HUDEP-2 (cell line): ENCODE measurements around the gene RBM18.
A peak's percentile ranks its signal among the peaks of the same experiment; 100 is the strongest.

Experiments
- DNase-seq, 76 experiments: peaks; one replicate each; lab custom pipeline; 2025; ENCODE audit not compliant: unreplicated experiment in 76 of 76; lab: John Stamatoyannopoulos, UW

Gene RBM18

GRCh38 chr9:122264360-122265148 lies at the start of gene RBM18, which contains the start of gene MRRF:
Gene RBM18 (minus strand): TSS chr9:122264840. CDS start chr9:122261492, 3,348 bp downstream.
Gene MRRF (plus strand): TSS chr9:122264882. CDS start chr9:122270892, 6,010 bp downstream.
- DNase-seq: peak in 75 of 76 experiments; percentile 36 to 92 (median 80)

- DNase-seq: no peak
These were observed 49.5 kb upstream of the RBM18 start for GRCh38 chr9:122314165-122314564.

- no peak for DNase-seq
These were observed 45.2 kb upstream of the RBM18 start for GRCh38 chr9:122309861-122310260.

GRCh38 chr9:122307925-122308324 lies 43.3 kb upstream of the RBM18 start:
- no peak for DNase-seq

GRCh38 chr9:122307061-122307460 lies 42.4 kb upstream of the RBM18 start:
- no peak for DNase-seq

GRCh38 chr9:122302237-122303093 lies 37.8 kb upstream of the RBM18 start:
- DNase-seq: no peak

GRCh38 chr9:122297512-122297911 lies 32.9 kb upstream of the RBM18 start:
- no peak for DNase-seq

- no peak for DNase-seq
These were observed 29.9 kb upstream of the RBM18 start for GRCh38 chr9:122294531-122294930.

GRCh38 chr9:122291458-122291857 lies 26.8 kb upstream of the RBM18 start:
- no peak for DNase-seq

GRCh38 chr9:122287214-122287720 lies 22.6 kb upstream of the RBM18 start:
- no peak for DNase-seq

GRCh38 chr9:122286764-122287163 lies 22.1 kb upstream of the RBM18 start:
- no peak for DNase-seq

GRCh38 chr9:122281368-122281767 lies 16.7 kb upstream of the RBM18 start:
- no peak for DNase-seq

GRCh38 chr9:122277285-122277897 lies 12.8 kb upstream of the RBM18 start:
- DNase-seq: no peak

- DNase-seq: no peak
These were observed 11.5 kb upstream of the RBM18 start for GRCh38 chr9:122276096-122276495.

- no peak for DNase-seq
These were observed 9.4 kb upstream of the RBM18 start for GRCh38 chr9:122274055-122274454.

- DNase-seq: no peak
These were observed 3.6 kb upstream of the RBM18 start for GRCh38 chr9:122268041-122268814.

- DNase-seq: peak in 37 of 76 experiments; percentile 5 to 72 (median 31)
These were observed 692 bp upstream of the RBM18 start for GRCh38 chr9:122265149-122265915.

GRCh38 chr9:122263699-122264349 lies 816 bp downstream of the RBM18 start:
- DNase-seq: peak in 1 of 76 experiments; percentile 3

GRCh38 chr9:122262073-122262472 lies 2.6 kb downstream of the RBM18 start:
- no peak for DNase-seq
